Measurements from ENCODE around the gene FOXQ1. TPM values are rescaled to one million over a fixed set of nuclear protein-coding genes. Genes with fewer than 3 reads are reported as not detected.

FOXQ1 gene
- total and polyA plus RNA-seq, 8 donors = 1.4 to 14.8 (median 3.6) TPM

GRCh38 chr6:1271071-1271763 is 40.7 kb upstream of the FOXQ1 start:
- 19 to 27% methylated on average over 11 of the region's 11 CpGs for WGBS, 2 donors
- H3K27ac ChIP-seq = no peak overlapping the region
- no peaks in the 10 kb centered on the region for H3K9me3 ChIP-seq
- DNase-seq = peak in 4 of 6 donors; percentile 15 to 49 (median 34)
- H3K27me3 ChIP-seq = no peaks in the 10 kb centered on the region
- FAIRE-seq = no peak
- no peaks in the 10 kb centered on the region for H3K36me3 ChIP-seq
- ATAC-seq = peak; percentile 75 to 89 (median 84)
- H3K4me1 ChIP-seq = peaks cover 0 to 10% (median 0%) of the 10 kb centered on the region in 3 donors
- no peak for TF ChIP-seq CTCF (IDR thresholded peaks at IDR 0.05)
- H3K4me3 ChIP-seq = no peak overlapping the region
- intact Hi-C loops (cut with DNase I) = no loop called here

GRCh38 chr6:1278061-1278720 is 33.7 kb upstream of the FOXQ1 start:
- intact Hi-C loops (cut with DNase I) = no loop called here
- no peak overlapping the region for H3K27ac ChIP-seq
- no peak for TF ChIP-seq CTCF (IDR thresholded peaks at IDR 0.05)
- H3K36me3 ChIP-seq = no peaks in the 10 kb centered on the region
- H3K9me3 ChIP-seq = no peaks in the 10 kb centered on the region
- no peak overlapping the region for H3K4me3 ChIP-seq
- 51 to 52% methylated on average over 5 of the region's 5 CpGs for WGBS, 2 donors
- FAIRE-seq (no peak), DNase-seq (no peak), ATAC-seq (peak in 2 of 4 donors; percentile 39 to 62)
- no peaks in the 10 kb centered on the region for H3K27me3 ChIP-seq
- H3K4me1 ChIP-seq = peaks cover 0 to 3% (median 1%) of the 10 kb centered on the region in 3 donors

- intact Hi-C loops (cut with DNase I) = no loop called here
- FAIRE-seq = no peak
- no peak for TF ChIP-seq CTCF (IDR thresholded peaks at IDR 0.05)
- DNase-seq = no peak
- ATAC-seq = no peak
- no peaks in the 10 kb centered on the region for H3K9me3 ChIP-seq
- H3K4me1 ChIP-seq = peaks cover 0 to 8% (median 4%) of the 10 kb centered on the region in 3 donors
- H3K27me3 ChIP-seq = no peaks in the 10 kb centered on the region
- H3K36me3 ChIP-seq = no peaks in the 10 kb centered on the region
- H3K27ac ChIP-seq = no peak overlapping the region
- 84 to 85% methylated on average over 4 of the region's 4 CpGs for WGBS, 2 donors
- no peak overlapping the region for H3K4me3 ChIP-seq
These were observed 32.8 kb upstream of the FOXQ1 start for GRCh38 chr6:1279065-1279464.

GRCh38 chr6:1280666-1281300 is 31.1 kb upstream of the FOXQ1 start:
- 89 to 90% methylated on average over 8 of the region's 8 CpGs for WGBS, 2 donors
- H3K4me1 ChIP-seq = peaks cover 0 to 8% (median 4%) of the 10 kb centered on the region in 3 donors
- FAIRE-seq = no peak

More at GRCh38 chr6:1280666-1281300, 31.1 kb upstream of the FOXQ1 start:
- ATAC-seq (no peak), DNase-seq (no peak)
- Histone ChIP-seq H3K9me3 (no peaks in the 10 kb centered on the region), H3K27me3 (no peaks in the 10 kb centered on the region), H3K27ac (no peak overlapping the region), H3K4me3 (no peak overlapping the region), H3K36me3 (no peaks in the 10 kb centered on the region)
- no peak for TF ChIP-seq CTCF (IDR thresholded peaks at IDR 0.05)
- intact Hi-C loops (cut with DNase I) = no loop called here
